GM23338 (cell line): ENCODE measurements around the gene LARGE1. TPM values are rescaled to one million over a fixed set of nuclear protein-coding genes. Genes with fewer than 3 reads are reported as not detected.

ENCODE experiments used
- ATAC-seq: fragments of 200-7000 bp; cut with Tn5 transposase; 3 replicates; pipeline ENCODE4 v1.9.1; 2020
- DNase-seq: peaks from one replicate; pipeline ENCODE4 v3.0.0-alpha.2; 2015; ENCODE audit warnings: low spot score
- H2AFZ ChIP-seq: fragments of 200-600 bp; sonication (generic); 2 replicates; pipeline ENCODE4 v1.8.0; 2016; ENCODE audit warnings: antibody characterized with exemption, mild to moderate bottlenecking, moderate library complexity
- H3F3A ChIP-seq: fragments of 200-600 bp; sonication (generic); replicated peaks from 2 replicates; pipeline ENCODE4 v1.8.0; 2017; ENCODE audit warnings: antibody characterized with exemption, mixed run types, low read depth
- H3K27ac ChIP-seq: fragments of 200-600 bp; sonication (generic); 2 replicates; pipeline ENCODE4 v1.6.1; 2016; ENCODE audit warnings: low read depth
- H3K27me3 ChIP-seq: fragments of 200-600 bp; sonication (generic); 2 replicates; pipeline ENCODE4 v1.8.0; 2016; ENCODE audit warnings: mild to moderate bottlenecking, mixed run types, moderate library complexity; ENCODE audit not compliant: insufficient read depth
- H3K36me3 ChIP-seq: fragments of 200-600 bp; sonication (generic); 2 replicates; pipeline ENCODE4 v1.8.0; 2016; ENCODE audit warnings: mild to moderate bottlenecking; ENCODE audit not compliant: insufficient read depth
- H3K4me1 ChIP-seq: fragments of 200-600 bp; sonication (generic); 2 replicates; pipeline ENCODE4 v1.8.0; 2016; ENCODE audit warnings: mild to moderate bottlenecking, moderate library complexity; ENCODE audit not compliant: insufficient read depth
- H3K4me2 ChIP-seq: fragments of 200-600 bp; sonication (generic); 2 replicates; pipeline ENCODE4 v1.7.1; 2017; ENCODE audit warnings: mixed run types
- H3K4me3 ChIP-seq: fragments of 200-600 bp; sonication (generic); 2 replicates; pipeline ENCODE4 v1.6.1; 2016; ENCODE audit warnings: mixed run types
- H3K79me2 ChIP-seq: fragments of 200-600 bp; sonication (generic); replicated peaks from 2 replicates; pipeline ENCODE4 v1.8.0; 2017; ENCODE audit warnings: mild to moderate bottlenecking; ENCODE audit not compliant: insufficient read depth
- H3K9me2 ChIP-seq: fragments of 200-600 bp; sonication (generic); 2 replicates; pipeline ENCODE4 v1.8.0; 2017; ENCODE audit not compliant: insufficient read depth
- H4K20me1 ChIP-seq: fragments of 200-600 bp; sonication (generic); replicated peaks from 2 replicates; pipeline ENCODE4 v1.8.0; 2017; ENCODE audit warnings: mild to moderate bottlenecking; ENCODE audit not compliant: insufficient read depth
- H3K27ac Mint-ChIP-seq: 2 replicates; pipeline ENCODE4 v1.8.0; 2020; ENCODE audit warnings: inconsistent platforms, mild to moderate bottlenecking, moderate library complexity, mixed read lengths
- H3K27me3 Mint-ChIP-seq: 3 replicates; pipeline ENCODE4 v1.8.0; 2022; ENCODE audit warnings: low read depth, mild to moderate bottlenecking, moderate library complexity, mixed read lengths, inconsistent platforms; ENCODE audit not compliant: insufficient read depth, poor library complexity
- H3K36me3 Mint-ChIP-seq: 3 replicates; pipeline ENCODE4 v1.8.0; 2021; ENCODE audit warnings: low read depth, mild to moderate bottlenecking, inconsistent platforms, moderate library complexity, mixed read lengths
- H3K4me1 Mint-ChIP-seq: 3 replicates; pipeline ENCODE4 v1.8.0; 2020; ENCODE audit warnings: mild to moderate bottlenecking, inconsistent platforms, mixed read lengths
- H3K4me3 Mint-ChIP-seq: 3 replicates; pipeline ENCODE4 v1.8.0; 2021; ENCODE audit warnings: moderate library complexity, mild to moderate bottlenecking, inconsistent platforms, mixed read lengths
- H3K9me3 Mint-ChIP-seq: 3 replicates; pipeline ENCODE4 v1.8.0; 2020; ENCODE audit warnings: moderate library complexity, mild to moderate bottlenecking, inconsistent platforms, mixed read lengths
- CREB1 ChIP-seq: fragments of 250-450 bp; sonication (Bioruptor Pico); IDR thresholded peaks from 2 replicates; pipeline ENCODE4 v1.5.0; 2020; ENCODE audit warnings: low read depth, mild to moderate bottlenecking, moderate library complexity
- EZH2 ChIP-seq: fragments of 200-600 bp; sonication (generic); IDR thresholded peaks from one replicate; pipeline ENCODE4 v1.8.0; 2017; ENCODE audit warnings: antibody characterized with exemption, mild to moderate bottlenecking, low read depth; ENCODE audit not compliant: unreplicated experiment
- EZH2phosphoT487 ChIP-seq: fragments of 200-600 bp; sonication (generic); IDR thresholded peaks from one replicate; pipeline ENCODE4 v1.8.1; 2018; ENCODE audit warnings: antibody characterized with exemption; ENCODE audit not compliant: unreplicated experiment
- JUNB ChIP-seq: IDR thresholded peaks from one replicate; pipeline ENCODE4 v1.6.1; 2016; ENCODE audit warnings: antibody characterized with exemption; ENCODE audit not compliant: unreplicated experiment
- NANOG ChIP-seq: IDR thresholded peaks from 2 replicates; pipeline ENCODE4 v1.6.1; 2016; ENCODE audit warnings: antibody characterized with exemption, borderline replicate concordance
- POLR2AphosphoS5 ChIP-seq: IDR thresholded peaks from 2 replicates; pipeline ENCODE4 v1.6.1; 2016; ENCODE audit warnings: antibody characterized with exemption, low read depth
- STAT1 ChIP-seq: IDR thresholded peaks from one replicate; pipeline ENCODE4 v1.6.1; 2016; ENCODE audit warnings: antibody characterized with exemption; ENCODE audit not compliant: unreplicated experiment
- ZNF114 ChIP-seq: fragments of 250-450 bp; sonication (Bioruptor Pico); IDR thresholded peaks from 2 replicates; pipeline ENCODE4 v1.5.0; 2020; ENCODE audit warnings: mild to moderate bottlenecking, moderate library complexity
- ZNF331 ChIP-seq: fragments of 250-450 bp; sonication (Bioruptor Pico); IDR thresholded peaks from 2 replicates; pipeline ENCODE4 v1.5.0; 2020; ENCODE audit warnings: low read depth, mild to moderate bottlenecking, moderate library complexity
- polyA plus RNA-seq: library from polyadenylated mRNA; unstranded; fragments of >200 nt; fragmentation: Nextera tagmentation; extraction: Ambion mirVana; gene quantifications from 2 replicates; pipeline ENCODE4 v1.2.1, GENCODE V29; 2016
- total RNA-seq: library from RNA; depleted of rRNA; stranded (reverse); fragments of >200 nt; shearing (Covaris generic); gene quantifications from 2 replicates; pipeline ENCODE4 v1.2.3, GENCODE V29; 2014
- TF ChIP-seq, protein P1 (sequence below): IDR thresholded peaks from one replicate; pipeline ENCODE4 v1.6.1; 2018; ENCODE audit warnings: antibody characterized with exemption; ENCODE audit not compliant: unreplicated experiment
- TF ChIP-seq, protein P2 (sequence below): IDR thresholded peaks from 2 replicates; pipeline ENCODE4 v1.6.1; 2016; ENCODE audit warnings: antibody characterized with exemption
- TF ChIP-seq, protein P3 (sequence below), 2 experiments: fragments of 200-600 bp in 1 of 2; sonication (generic) in 1 of 2; conservative IDR thresholded peaks; 2 replicates each; pipeline versions ENCODE4 v1.5.1 to v1.6.1; 2016 to 2017; ENCODE audit warnings: antibody characterized with exemption in 2 of 2, low read depth in 2 of 2, mild to moderate bottlenecking in 2 of 2, moderate library complexity in 1 of 2
- TF ChIP-seq, protein P4 (sequence below): fragments of 250-450 bp; sonication (Bioruptor Pico); IDR thresholded peaks from 2 replicates; pipeline ENCODE4 v1.5.0; 2020; ENCODE audit warnings: mild to moderate bottlenecking, moderate library complexity

The LARGE1 gene
- total and polyA plus RNA-seq, 2 experiments from 2014 or later = 12.8 to 75.6 TPM

DNA sequence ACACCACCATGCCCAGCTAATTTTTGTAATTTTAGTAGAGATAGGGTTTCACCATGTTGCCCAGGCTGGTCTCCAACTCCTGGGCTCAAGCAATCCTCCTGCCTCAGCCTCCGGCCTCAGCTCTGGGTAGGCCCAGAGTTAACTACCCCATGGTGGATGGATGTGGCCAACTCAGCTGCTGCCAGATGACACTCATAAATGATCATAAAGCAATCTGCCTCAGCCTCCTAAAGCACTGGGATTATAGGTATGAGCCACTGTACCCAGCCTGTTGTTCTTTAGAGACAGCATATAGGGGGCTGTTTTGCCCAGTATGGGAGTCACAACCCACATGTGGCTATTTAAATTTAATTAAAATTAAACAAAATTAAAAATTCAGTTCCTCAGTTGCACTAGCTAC, 54.3 kb downstream of the LARGE1 start:
- H3K79me2 ChIP-seq = peaks cover 100% of the 10 kb centered on the region
- no peak overlapping the region for H3K4me3 Mint-ChIP-seq
- H3K9me3 Mint-ChIP-seq = no peaks in the 10 kb centered on the region
- no peak overlapping the region for H3K4me3 ChIP-seq
- no peaks in the 10 kb centered on the region for H3K36me3 ChIP-seq
- H3K27ac Mint-ChIP-seq = no peak overlapping the region
- DNase-seq (no peak), ATAC-seq (no peak)
- no peaks in the 10 kb centered on the region for H3F3A ChIP-seq
- no peak overlapping the region for H3K27ac ChIP-seq
- no peak overlapping the region for H3K4me2 ChIP-seq
- peaks cover 49% of the 10 kb centered on the region for H4K20me1 ChIP-seq
- TF ChIP-seq, protein P1, sequence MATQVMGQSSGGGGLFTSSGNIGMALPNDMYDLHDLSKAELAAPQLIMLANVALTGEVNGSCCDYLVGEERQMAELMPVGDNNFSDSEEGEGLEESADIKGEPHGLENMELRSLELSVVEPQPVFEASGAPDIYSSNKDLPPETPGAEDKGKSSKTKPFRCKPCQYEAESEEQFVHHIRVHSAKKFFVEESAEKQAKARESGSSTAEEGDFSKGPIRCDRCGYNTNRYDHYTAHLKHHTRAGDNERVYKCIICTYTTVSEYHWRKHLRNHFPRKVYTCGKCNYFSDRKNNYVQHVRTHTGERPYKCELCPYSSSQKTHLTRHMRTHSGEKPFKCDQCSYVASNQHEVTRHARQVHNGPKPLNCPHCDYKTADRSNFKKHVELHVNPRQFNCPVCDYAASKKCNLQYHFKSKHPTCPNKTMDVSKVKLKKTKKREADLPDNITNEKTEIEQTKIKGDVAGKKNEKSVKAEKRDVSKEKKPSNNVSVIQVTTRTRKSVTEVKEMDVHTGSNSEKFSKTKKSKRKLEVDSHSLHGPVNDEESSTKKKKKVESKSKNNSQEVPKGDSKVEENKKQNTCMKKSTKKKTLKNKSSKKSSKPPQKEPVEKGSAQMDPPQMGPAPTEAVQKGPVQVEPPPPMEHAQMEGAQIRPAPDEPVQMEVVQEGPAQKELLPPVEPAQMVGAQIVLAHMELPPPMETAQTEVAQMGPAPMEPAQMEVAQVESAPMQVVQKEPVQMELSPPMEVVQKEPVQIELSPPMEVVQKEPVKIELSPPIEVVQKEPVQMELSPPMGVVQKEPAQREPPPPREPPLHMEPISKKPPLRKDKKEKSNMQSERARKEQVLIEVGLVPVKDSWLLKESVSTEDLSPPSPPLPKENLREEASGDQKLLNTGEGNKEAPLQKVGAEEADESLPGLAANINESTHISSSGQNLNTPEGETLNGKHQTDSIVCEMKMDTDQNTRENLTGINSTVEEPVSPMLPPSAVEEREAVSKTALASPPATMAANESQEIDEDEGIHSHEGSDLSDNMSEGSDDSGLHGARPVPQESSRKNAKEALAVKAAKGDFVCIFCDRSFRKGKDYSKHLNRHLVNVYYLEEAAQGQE = no peak
- TF ChIP-seq, protein P2, sequence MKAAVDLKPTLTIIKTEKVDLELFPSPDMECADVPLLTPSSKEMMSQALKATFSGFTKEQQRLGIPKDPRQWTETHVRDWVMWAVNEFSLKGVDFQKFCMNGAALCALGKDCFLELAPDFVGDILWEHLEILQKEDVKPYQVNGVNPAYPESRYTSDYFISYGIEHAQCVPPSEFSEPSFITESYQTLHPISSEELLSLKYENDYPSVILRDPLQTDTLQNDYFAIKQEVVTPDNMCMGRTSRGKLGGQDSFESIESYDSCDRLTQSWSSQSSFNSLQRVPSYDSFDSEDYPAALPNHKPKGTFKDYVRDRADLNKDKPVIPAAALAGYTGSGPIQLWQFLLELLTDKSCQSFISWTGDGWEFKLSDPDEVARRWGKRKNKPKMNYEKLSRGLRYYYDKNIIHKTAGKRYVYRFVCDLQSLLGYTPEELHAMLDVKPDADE = no peak
- TF ChIP-seq, protein P3, sequence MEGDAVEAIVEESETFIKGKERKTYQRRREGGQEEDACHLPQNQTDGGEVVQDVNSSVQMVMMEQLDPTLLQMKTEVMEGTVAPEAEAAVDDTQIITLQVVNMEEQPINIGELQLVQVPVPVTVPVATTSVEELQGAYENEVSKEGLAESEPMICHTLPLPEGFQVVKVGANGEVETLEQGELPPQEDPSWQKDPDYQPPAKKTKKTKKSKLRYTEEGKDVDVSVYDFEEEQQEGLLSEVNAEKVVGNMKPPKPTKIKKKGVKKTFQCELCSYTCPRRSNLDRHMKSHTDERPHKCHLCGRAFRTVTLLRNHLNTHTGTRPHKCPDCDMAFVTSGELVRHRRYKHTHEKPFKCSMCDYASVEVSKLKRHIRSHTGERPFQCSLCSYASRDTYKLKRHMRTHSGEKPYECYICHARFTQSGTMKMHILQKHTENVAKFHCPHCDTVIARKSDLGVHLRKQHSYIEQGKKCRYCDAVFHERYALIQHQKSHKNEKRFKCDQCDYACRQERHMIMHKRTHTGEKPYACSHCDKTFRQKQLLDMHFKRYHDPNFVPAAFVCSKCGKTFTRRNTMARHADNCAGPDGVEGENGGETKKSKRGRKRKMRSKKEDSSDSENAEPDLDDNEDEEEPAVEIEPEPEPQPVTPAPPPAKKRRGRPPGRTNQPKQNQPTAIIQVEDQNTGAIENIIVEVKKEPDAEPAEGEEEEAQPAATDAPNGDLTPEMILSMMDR (conservative IDR thresholded peaks at IDR 0.05; ENCODE audit: low read depth in 2 of 2) = no peak
- no peak for TF ChIP-seq JUNB
- no peak for TF ChIP-seq CREB1
- no peak for TF ChIP-seq EZH2phosphoT487
- TF ChIP-seq ZNF331 (CRISPR knock-in tag) = no peak
- TF ChIP-seq, protein P4, sequence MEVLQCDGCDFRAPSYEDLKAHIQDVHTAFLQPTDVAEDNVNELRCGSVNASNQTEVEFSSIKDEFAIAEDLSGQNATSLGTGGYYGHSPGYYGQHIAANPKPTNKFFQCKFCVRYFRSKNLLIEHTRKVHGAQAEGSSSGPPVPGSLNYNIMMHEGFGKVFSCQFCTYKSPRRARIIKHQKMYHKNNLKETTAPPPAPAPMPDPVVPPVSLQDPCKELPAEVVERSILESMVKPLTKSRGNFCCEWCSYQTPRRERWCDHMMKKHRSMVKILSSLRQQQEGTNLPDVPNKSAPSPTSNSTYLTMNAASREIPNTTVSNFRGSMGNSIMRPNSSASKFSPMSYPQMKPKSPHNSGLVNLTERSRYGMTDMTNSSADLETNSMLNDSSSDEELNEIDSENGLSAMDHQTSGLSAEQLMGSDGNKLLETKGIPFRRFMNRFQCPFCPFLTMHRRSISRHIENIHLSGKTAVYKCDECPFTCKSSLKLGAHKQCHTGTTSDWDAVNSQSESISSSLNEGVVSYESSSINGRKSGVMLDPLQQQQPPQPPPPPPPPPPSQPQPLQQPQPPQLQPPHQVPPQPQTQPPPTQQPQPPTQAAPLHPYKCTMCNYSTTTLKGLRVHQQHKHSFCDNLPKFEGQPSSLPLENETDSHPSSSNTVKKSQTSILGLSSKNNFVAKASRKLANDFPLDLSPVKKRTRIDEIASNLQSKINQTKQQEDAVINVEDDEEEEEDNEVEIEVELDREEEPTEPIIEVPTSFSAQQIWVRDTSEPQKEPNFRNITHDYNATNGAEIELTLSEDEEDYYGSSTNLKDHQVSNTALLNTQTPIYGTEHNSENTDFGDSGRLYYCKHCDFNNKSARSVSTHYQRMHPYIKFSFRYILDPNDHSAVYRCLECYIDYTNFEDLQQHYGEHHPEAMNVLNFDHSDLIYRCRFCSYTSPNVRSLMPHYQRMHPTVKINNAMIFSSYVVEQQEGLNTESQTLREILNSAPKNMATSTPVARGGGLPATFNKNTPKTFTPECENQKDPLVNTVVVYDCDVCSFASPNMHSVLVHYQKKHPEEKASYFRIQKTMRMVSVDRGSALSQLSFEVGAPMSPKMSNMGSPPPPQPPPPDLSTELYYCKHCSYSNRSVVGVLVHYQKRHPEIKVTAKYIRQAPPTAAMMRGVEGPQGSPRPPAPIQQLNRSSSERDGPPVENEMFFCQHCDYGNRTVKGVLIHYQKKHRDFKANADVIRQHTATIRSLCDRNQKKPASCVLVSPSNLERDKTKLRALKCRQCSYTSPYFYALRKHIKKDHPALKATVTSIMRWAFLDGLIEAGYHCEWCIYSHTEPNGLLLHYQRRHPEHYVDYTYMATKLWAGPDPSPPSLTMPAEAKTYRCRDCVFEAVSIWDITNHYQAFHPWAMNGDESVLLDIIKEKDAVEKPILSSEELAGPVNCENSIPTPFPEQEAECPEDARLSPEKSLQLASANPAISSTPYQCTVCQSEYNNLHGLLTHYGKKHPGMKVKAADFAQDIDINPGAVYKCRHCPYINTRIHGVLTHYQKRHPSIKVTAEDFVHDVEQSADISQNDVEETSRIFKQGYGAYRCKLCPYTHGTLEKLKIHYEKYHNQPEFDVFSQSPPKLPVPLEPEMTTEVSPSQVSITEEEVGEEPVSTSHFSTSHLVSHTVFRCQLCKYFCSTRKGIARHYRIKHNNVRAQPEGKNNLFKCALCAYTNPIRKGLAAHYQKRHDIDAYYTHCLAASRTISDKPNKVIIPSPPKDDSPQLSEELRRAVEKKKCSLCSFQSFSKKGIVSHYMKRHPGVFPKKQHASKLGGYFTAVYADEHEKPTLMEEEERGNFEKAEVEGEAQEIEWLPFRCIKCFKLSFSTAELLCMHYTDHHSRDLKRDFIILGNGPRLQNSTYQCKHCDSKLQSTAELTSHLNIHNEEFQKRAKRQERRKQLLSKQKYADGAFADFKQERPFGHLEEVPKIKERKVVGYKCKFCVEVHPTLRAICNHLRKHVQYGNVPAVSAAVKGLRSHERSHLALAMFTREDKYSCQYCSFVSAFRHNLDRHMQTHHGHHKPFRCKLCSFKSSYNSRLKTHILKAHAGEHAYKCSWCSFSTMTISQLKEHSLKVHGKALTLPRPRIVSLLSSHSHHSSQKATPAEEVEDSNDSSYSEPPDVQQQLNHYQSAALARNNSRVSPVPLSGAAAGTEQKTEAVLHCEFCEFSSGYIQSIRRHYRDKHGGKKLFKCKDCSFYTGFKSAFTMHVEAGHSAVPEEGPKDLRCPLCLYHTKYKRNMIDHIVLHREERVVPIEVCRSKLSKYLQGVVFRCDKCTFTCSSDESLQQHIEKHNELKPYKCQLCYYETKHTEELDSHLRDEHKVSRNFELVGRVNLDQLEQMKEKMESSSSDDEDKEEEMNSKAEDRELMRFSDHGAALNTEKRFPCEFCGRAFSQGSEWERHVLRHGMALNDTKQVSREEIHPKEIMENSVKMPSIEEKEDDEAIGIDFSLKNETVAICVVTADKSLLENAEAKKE (CRISPR knock-in tag) = no peak
- TF ChIP-seq NANOG = no peak
- TF ChIP-seq STAT1 = no peak
- no peak for TF ChIP-seq EZH2
- no peak for TF ChIP-seq ZNF114 (CRISPR knock-in tag)
- no peak for TF ChIP-seq POLR2AphosphoS5
- H3K36me3 Mint-ChIP-seq = peaks cover 21% of the 10 kb centered on the region; the same call in 2 of the 3 replicates
- no peaks in the 10 kb centered on the region for H3K27me3 ChIP-seq
- H3K27me3 Mint-ChIP-seq = peaks cover 10% of the 10 kb centered on the region
- H3K9me2 ChIP-seq = peaks cover 5% of the 10 kb centered on the region; the same call in 1 of the 2 replicates
- H3K4me1 ChIP-seq = peaks cover 17% of the 10 kb centered on the region
- H2AFZ ChIP-seq = no peak overlapping the region
- peaks cover 48% of the 10 kb centered on the region for H3K4me1 Mint-ChIP-seq
